Natural killer cell treated with Interleukin-12 subunit alpha and Interleukin-12 subunit beta and Interleukin-15 and Interleukin-18, amount 100 ng/mL, for 72 hours (primary cell): ENCODE measurements around the gene HOXA3. TPM values are rescaled to one million over a fixed set of nuclear protein-coding genes. Genes with fewer than 3 reads are reported as not detected.

Experiments used
- ATAC-seq, 2 donors: fragments of 150-1000 bp; cut with Tn5 transposase in 1 of 2; sonication (Bioruptor Pico), chemical (Tn5 transposase) in 1 of 2; 2 replicates each; pipeline ENCODE4 v1.10.0; 2021
- DNase-seq: peaks from one replicate; pipeline ENCODE4 v3.0.0; 2022; ENCODE audit warnings: low spot score
- H3K27ac Mint-ChIP-seq, 2 donors: 1 replicate in 1 of 2; 2 replicates in 1 of 2; pipeline ENCODE4 v1.8.0; 2022; ENCODE audit warnings: mixed read lengths in 2 of 2, mild to moderate bottlenecking in 1 of 2, moderate library complexity in 1 of 2
- H3K27me3 Mint-ChIP-seq, 2 donors: 1 replicate in 1 of 2; 2 replicates in 1 of 2; pipeline ENCODE4 v1.8.0; 2022; ENCODE audit warnings: mixed read lengths in 2 of 2
- H3K36me3 Mint-ChIP-seq: one replicate; pipeline ENCODE4 v1.8.0; 2022; ENCODE audit warnings: mixed read lengths
- H3K4me1 Mint-ChIP-seq, 2 donors: 1 replicate in 1 of 2; 2 replicates in 1 of 2; pipeline ENCODE4 v1.8.0; 2022; ENCODE audit warnings: low read depth in 2 of 2, mixed read lengths in 2 of 2, mild to moderate bottlenecking in 1 of 2
- H3K4me3 Mint-ChIP-seq: one replicate; pipeline ENCODE4 v1.8.0; 2022; ENCODE audit warnings: mixed read lengths
- H3K9me3 Mint-ChIP-seq: 2 replicates; pipeline ENCODE4 v1.8.0; 2022; ENCODE audit warnings: mixed read lengths
- total RNA-seq, 2 donors: library from RNA; stranded (reverse); gene quantifications; one replicate each; pipeline ENCODE4 v1.2.3, GENCODE V29; 2022

HOXA3 gene
- total RNA-seq, 2 donors from 2014 or later: not detected

GRCh38 chr7:27139334-27140125 lies 12.9 kb downstream of the HOXA3 start:
- DNase-seq (no peak), ATAC-seq (no peak)
- H3K27ac Mint-ChIP-seq: no peak overlapping the region
- H3K9me3 Mint-ChIP-seq: no peaks in the 10 kb centered on the region
- peaks cover 27 to 48% of the 10 kb centered on the region in 2 donors for H3K27me3 Mint-ChIP-seq
- H3K4me1 Mint-ChIP-seq: peaks cover 21% of the 10 kb centered on the region in 2 donors
- H3K36me3 Mint-ChIP-seq: no peaks in the 10 kb centered on the region
- no peak overlapping the region for H3K4me3 Mint-ChIP-seq

- no peak overlapping the region for H3K4me3 Mint-ChIP-seq
- H3K27me3 Mint-ChIP-seq: peaks cover 31 to 54% of the 10 kb centered on the region in 2 donors
- DNase-seq (no peak), ATAC-seq (no peak)
- H3K9me3 Mint-ChIP-seq: no peaks in the 10 kb centered on the region
- no peak overlapping the region for H3K27ac Mint-ChIP-seq
- peaks cover 26 to 27% of the 10 kb centered on the region in 2 donors for H3K4me1 Mint-ChIP-seq
- H3K36me3 Mint-ChIP-seq: no peaks in the 10 kb centered on the region
Observed at GRCh38 chr7:27138985-27139333, 13.4 kb downstream of the HOXA3 start.

- H3K4me3 Mint-ChIP-seq: no peak overlapping the region
- no peaks in the 10 kb centered on the region for H3K36me3 Mint-ChIP-seq
- DNase-seq (no peak), ATAC-seq (no peak)
- no peaks in the 10 kb centered on the region for H3K9me3 Mint-ChIP-seq
- peaks cover 35 to 59% of the 10 kb centered on the region in 2 donors for H3K27me3 Mint-ChIP-seq
- no peak overlapping the region for H3K27ac Mint-ChIP-seq
- peaks cover 30% of the 10 kb centered on the region in 2 donors for H3K4me1 Mint-ChIP-seq
Observed at GRCh38 chr7:27138472-27138871, 13.9 kb downstream of the HOXA3 start.

GRCh38 chr7:27137640-27138315 lies 14.6 kb downstream of the HOXA3 start:
- Mint-ChIP-seq H3K4me3 (no peak overlapping the region), H3K36me3 (no peaks in the 10 kb centered on the region), H3K27ac (peak overlapping the region in 1 of 2 donors; percentile 2), H3K9me3 (no peaks in the 10 kb centered on the region), H3K27me3 (peaks cover 34 to 63% of the 10 kb centered on the region in 2 donors), H3K4me1 (peaks cover 29 to 30% of the 10 kb centered on the region in 2 donors)
- DNase-seq (no peak), ATAC-seq (no peak)

GRCh38 chr7:27134392-27134791 lies 18.0 kb downstream of the HOXA3 start:
- Mint-ChIP-seq H3K27ac (peak overlapping the region in 1 of 2 donors; percentile 57), H3K4me1 (peaks cover 24 to 26% of the 10 kb centered on the region in 2 donors), H3K36me3 (no peaks in the 10 kb centered on the region), H3K9me3 (no peaks in the 10 kb centered on the region), H3K4me3 (peak overlapping the region; percentile 52), H3K27me3 (peaks cover 23 to 56% of the 10 kb centered on the region in 2 donors)
- no peak for DNase-seq
- peak; percentile 66 to 67 for ATAC-seq

- Mint-ChIP-seq H3K27ac (peak overlapping the region in 1 of 2 donors; percentile 57), H3K4me1 (peaks cover 24 to 29% of the 10 kb centered on the region in 2 donors), H3K27me3 (peaks cover 28 to 64% of the 10 kb centered on the region in 2 donors), H3K36me3 (no peaks in the 10 kb centered on the region), H3K9me3 (no peaks in the 10 kb centered on the region), H3K4me3 (peak overlapping the region; percentile 52)
- DNase-seq: no peak
- ATAC-seq: no peak
Observed at GRCh38 chr7:27133409-27134231, 18.8 kb downstream of the HOXA3 start.

GRCh38 chr7:27132978-27133377 lies 19.4 kb downstream of the HOXA3 start:
- ATAC-seq: no peak
- DNase-seq: no peak
- Mint-ChIP-seq H3K4me3 (no peak overlapping the region), H3K9me3 (no peaks in the 10 kb centered on the region), H3K27ac (no peak overlapping the region), H3K27me3 (peaks cover 30 to 63% of the 10 kb centered on the region in 2 donors), H3K4me1 (peaks cover 24 to 29% of the 10 kb centered on the region in 2 donors), H3K36me3 (no peaks in the 10 kb centered on the region)

GRCh38 chr7:27132214-27132613 lies 20.2 kb downstream of the HOXA3 start:
- Mint-ChIP-seq H3K9me3 (no peaks in the 10 kb centered on the region), H3K4me1 (peaks cover 24 to 28% of the 10 kb centered on the region in 2 donors), H3K27me3 (peaks cover 29 to 64% of the 10 kb centered on the region in 2 donors), H3K4me3 (no peak overlapping the region), H3K36me3 (no peaks in the 10 kb centered on the region), H3K27ac (no peak overlapping the region)
- DNase-seq (no peak), ATAC-seq (no peak)

- H3K27ac Mint-ChIP-seq: no peak overlapping the region
- H3K27me3 Mint-ChIP-seq: peaks cover 31 to 71% of the 10 kb centered on the region in 2 donors
- no peaks in the 10 kb centered on the region for H3K9me3 Mint-ChIP-seq
- DNase-seq: no peak
- H3K4me3 Mint-ChIP-seq: no peak overlapping the region
- H3K36me3 Mint-ChIP-seq: no peaks in the 10 kb centered on the region
- no peak for ATAC-seq
- peaks cover 24 to 25% of the 10 kb centered on the region in 2 donors for H3K4me1 Mint-ChIP-seq
Observed at GRCh38 chr7:27131390-27131819, 21.0 kb downstream of the HOXA3 start.

GRCh38 chr7:27130540-27131389 lies 21.6 kb downstream of the HOXA3 start, which contains the start of gene HOXA4:
HOXA4 (minus strand) TSS chr7:27130757; CDS start chr7:27130733, 24 bp downstream.
- no peaks in the 10 kb centered on the region for H3K36me3 Mint-ChIP-seq
- ATAC-seq (peak; percentile 68 to 96), DNase-seq (peak; percentile 89)
- H3K27me3 Mint-ChIP-seq: peaks cover 29 to 69% of the 10 kb centered on the region in 2 donors
- H3K4me3 Mint-ChIP-seq: no peak within 1 kb of the TSS
- peaks cover 18 to 19% of the 10 kb centered on the region in 2 donors for H3K4me1 Mint-ChIP-seq
- no peaks in the 10 kb centered on the region for H3K9me3 Mint-ChIP-seq
- H3K27ac Mint-ChIP-seq: no peak within 1 kb of the TSS

GRCh38 chr7:27129729-27130539 lies 22.4 kb downstream of the HOXA3 start:
- Mint-ChIP-seq H3K9me3 (no peaks in the 10 kb centered on the region), H3K4me3 (no peak overlapping the region), H3K27ac (no peak overlapping the region), H3K4me1 (peaks cover 13 to 16% of the 10 kb centered on the region in 2 donors), H3K36me3 (no peaks in the 10 kb centered on the region), H3K27me3 (peaks cover 32 to 69% of the 10 kb centered on the region in 2 donors)
- ATAC-seq: peak; percentile 36 to 68
- no peak for DNase-seq
